SH-SY5Y (cell line): Measurements from ENCODE around the gene GCN1.

ENCODE experiments used
- GATA2 ChIP-seq: IDR thresholded peaks from 2 replicates; pipeline ENCODE4 v1.6.1; 2011; ENCODE audit warnings: mild to moderate bottlenecking, low read depth, low read length
- GATA3 ChIP-seq: IDR thresholded peaks from 2 replicates; pipeline ENCODE4 v1.6.1; 2011; ENCODE audit warnings: low read depth, mild to moderate bottlenecking, low read length, moderate library complexity

GRCh38 chr12:120158351-120158750 lies 36.2 kb downstream of the GCN1 start:
- TF ChIP-seq GATA2, result no peak
- no peak for TF ChIP-seq GATA3
